ENCODE data around the gene MLLT3.

GRCh38 chr9:20614602-20615216, 7.6 kb downstream of the MLLT3 start:
- no peak for TF ChIP-seq CTCF (IDR thresholded peaks at IDR 0.05; ENCODE audit: insufficient read depth, low read depth, low read length)
- no peak for TF ChIP-seq EZH2 (IDR thresholded peaks at IDR 0.05; ENCODE audit: insufficient read depth, low read length)
